ENCODE results near the gene CD46. TPM values are rescaled to one million over a fixed set of nuclear protein-coding genes. Genes with fewer than 3 reads are reported as not detected.
A peak's percentile ranks its signal among the peaks of the same experiment; 100 is the strongest.

CD46 gene
- total RNA-seq, 2 experiments from 2014 or later: 94.1 to 98.3 TPM

DNA sequence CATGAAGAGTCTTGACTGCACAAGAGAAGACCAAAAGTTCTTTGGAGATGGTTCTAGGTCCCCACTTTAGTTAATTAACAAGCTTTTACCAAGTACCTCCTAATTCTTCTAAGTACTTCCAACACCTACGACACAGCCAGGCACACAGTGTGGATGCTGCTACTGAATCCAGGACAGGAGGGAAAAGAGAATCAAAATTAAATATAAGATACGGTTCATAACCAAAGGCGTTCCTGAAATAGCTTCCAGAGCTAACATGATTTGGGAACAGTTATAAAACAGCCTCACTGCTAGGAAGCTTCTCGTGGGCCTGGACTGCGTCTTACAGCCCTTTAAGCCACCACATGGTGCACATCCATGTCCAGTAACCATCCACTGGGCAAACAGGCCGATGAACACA is 84.1 kb downstream of the CD46 start:
- Mint-ChIP-seq H3K27me3 (ENCODE audit: low read depth) (no peaks in the 10 kb centered on the region), H3K27ac (no peak overlapping the region), H3K36me3 (ENCODE audit: low read depth) (peaks cover 31% of the 10 kb centered on the region), H3K4me1 (ENCODE audit: low read depth) (peaks cover 74% of the 10 kb centered on the region), H3K4me3 (no peak overlapping the region), H3K9me3 (ENCODE audit: insufficient read depth) (no peaks in the 10 kb centered on the region)
- ChIA-PET POLR2A (interaction anchor here (2.2 kb wide), 1 partner anchor 10 kb away, joined by 7 read pairs; no protein-coding TSS in a partner anchor), CTCF (interaction anchor here (0.7 to 25.7 kb wide), 4 partner anchors 12 to 127 kb away, joined by 3 to 656 read pairs (median 56); no protein-coding TSS in a partner anchor)
- ATAC-seq (no peak), DNase-seq (no peak)

DNA sequence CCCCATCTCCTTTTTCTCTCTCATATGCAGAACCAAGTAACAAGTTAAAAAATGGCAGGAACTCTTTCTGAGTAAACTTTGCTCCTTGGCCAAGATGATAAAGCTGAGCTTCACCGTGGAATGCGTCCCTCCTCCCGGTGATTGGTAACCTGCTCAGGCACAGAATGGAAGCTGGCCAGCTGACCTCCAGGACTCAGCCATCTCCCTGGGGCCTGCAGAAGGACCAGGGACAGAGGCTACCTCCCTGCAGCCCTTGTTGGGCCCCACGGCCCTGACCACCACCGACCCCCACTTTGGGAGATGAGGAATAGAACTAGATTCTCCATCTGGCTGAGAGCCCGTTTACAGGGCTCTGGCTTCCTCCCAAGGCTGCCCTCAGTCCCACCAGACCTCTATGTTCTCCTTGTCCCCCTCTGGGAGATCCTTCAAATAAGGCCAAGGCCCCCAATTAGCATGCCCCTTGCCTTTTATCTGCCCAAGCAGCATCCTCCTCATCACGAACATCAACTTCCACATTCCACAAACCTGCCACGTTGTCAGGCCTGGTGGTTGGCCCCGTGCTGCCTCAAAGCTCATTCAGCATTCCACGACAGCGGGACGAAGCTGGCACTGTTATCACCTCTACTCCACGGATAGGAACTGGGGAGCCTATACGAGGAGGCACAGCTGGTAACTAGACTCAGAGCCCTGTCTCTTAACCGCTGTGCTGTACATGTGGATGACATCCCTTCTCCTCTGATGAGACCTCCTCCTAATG is 84.9 kb downstream of the CD46 start:
- Mint-ChIP-seq H3K4me3 (no peak overlapping the region), H3K9me3 (ENCODE audit: insufficient read depth) (no peaks in the 10 kb centered on the region), H3K36me3 (ENCODE audit: low read depth) (peaks cover 31% of the 10 kb centered on the region), H3K27ac (no peak overlapping the region), H3K4me1 (ENCODE audit: low read depth) (peaks cover 67% of the 10 kb centered on the region), H3K27me3 (ENCODE audit: low read depth) (no peaks in the 10 kb centered on the region)
- CTCF ChIA-PET: interaction anchor here (25.7 kb wide), 1 partner anchor 31 kb away, joined by 656 read pairs; no protein-coding TSS in a partner anchor
- DNase-seq: no peak
- POLR2A ChIA-PET: interaction anchor here (2.2 kb wide), 1 partner anchor 11 kb away, joined by 7 read pairs; no protein-coding TSS in a partner anchor
- no peak for ATAC-seq

DNA sequence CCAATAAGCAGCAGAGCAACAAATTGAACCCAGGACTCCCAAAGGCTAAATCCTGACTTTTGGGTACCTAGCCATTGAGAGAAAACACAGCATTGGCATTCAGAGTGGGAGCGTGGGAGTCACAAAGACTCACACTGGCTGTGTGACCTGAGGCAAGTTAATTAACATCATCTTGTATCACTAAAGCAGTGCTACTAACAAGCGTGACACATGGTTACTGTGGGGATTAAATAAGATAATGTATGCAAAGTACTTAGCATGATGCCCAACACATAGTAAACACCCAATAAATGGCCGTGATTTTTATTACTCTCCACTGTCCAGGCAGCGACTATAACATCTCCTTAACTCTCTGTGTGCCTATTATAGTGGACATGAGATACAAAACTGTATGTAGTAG is 85.8 kb downstream of the CD46 start:
- ChIA-PET CTCF (interaction anchor here (1.7 to 25.7 kb wide), 2 partner anchors 8 to 30 kb away, joined by 10 to 656 read pairs; no protein-coding TSS in a partner anchor), POLR2A (interaction anchor here (1.2 kb wide), 1 partner anchor 10 kb away, joined by 3 read pairs; no protein-coding TSS in a partner anchor)
- ATAC-seq: no peak

DNA sequence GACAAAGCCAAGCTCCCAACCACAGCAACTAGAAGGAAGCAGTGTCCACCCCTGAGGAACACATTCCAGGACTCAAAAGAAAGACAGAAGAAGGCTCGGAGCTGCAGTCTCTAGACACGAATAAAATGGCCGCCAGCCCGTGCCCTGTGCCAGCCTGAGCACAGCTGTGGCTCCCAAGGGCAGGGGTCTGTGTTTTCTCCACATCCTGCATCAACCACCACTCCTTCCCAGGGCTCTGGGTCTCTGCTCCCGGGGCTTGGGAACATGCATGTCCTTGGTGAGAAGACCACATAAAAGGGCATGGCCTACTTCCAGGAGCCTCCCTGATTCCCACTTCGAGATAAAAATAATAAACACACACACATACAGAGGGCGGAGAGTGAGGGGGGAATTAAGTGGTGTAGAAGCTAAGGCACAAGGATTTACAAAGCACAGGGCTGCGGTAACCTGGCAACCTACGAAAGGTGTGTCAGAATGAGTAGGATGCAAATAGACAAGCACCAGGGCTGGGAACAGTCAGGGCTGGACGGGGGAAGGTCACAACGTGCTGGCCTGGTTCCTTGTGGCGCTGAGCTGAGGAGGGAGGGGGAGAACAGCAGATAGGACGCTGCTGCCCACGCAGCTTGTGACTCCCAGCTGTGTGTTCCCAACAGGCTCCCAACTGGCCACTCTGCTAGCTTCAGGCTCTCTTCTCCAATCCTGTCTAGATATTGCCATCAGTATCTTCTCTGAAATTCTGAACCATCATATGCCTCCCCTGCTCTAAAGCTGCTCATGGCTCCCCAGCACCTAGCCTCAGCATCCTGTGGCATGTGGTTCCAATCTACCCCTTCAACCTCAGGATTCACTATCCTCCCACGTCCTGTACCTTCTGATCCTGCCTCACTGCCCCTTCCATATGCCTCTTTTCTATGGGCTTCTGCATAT is 86.6 kb downstream of the CD46 start:
- Mint-ChIP-seq H3K27me3 (ENCODE audit: low read depth) (no peaks in the 10 kb centered on the region), H3K27ac (peak overlapping the region; percentile 16), H3K9me3 (ENCODE audit: insufficient read depth) (no peaks in the 10 kb centered on the region), H3K4me1 (ENCODE audit: low read depth) (peaks cover 55% of the 10 kb centered on the region), H3K4me3 (no peak overlapping the region), H3K36me3 (ENCODE audit: low read depth) (peaks cover 27% of the 10 kb centered on the region)
- no peak for DNase-seq
- CTCF ChIA-PET: interaction anchor here (0.9 to 25.7 kb wide), 3 partner anchors 9 to 46 kb away, joined by 5 to 656 read pairs (median 10); no protein-coding TSS in a partner anchor
- POLR2A ChIA-PET: interaction anchor here (1.1 to 1.3 kb wide), 3 partner anchors 9 to 15 kb away, joined by 3 to 6 read pairs (median 4); no protein-coding TSS in a partner anchor
- ATAC-seq: peak; percentile 21

More for the DNA sequence above, 85.8 kb downstream of the CD46 start:
- H3K9me3 Mint-ChIP-seq (ENCODE audit: insufficient read depth): no peaks in the 10 kb centered on the region
- H3K4me3 Mint-ChIP-seq: no peak overlapping the region
- DNase-seq: no peak
- H3K27me3 Mint-ChIP-seq (ENCODE audit: low read depth): no peaks in the 10 kb centered on the region
- H3K36me3 Mint-ChIP-seq (ENCODE audit: low read depth): peaks cover 27% of the 10 kb centered on the region
- H3K4me1 Mint-ChIP-seq (ENCODE audit: low read depth): peaks cover 61% of the 10 kb centered on the region
- H3K27ac Mint-ChIP-seq: peak overlapping the region; percentile 6

DNA sequence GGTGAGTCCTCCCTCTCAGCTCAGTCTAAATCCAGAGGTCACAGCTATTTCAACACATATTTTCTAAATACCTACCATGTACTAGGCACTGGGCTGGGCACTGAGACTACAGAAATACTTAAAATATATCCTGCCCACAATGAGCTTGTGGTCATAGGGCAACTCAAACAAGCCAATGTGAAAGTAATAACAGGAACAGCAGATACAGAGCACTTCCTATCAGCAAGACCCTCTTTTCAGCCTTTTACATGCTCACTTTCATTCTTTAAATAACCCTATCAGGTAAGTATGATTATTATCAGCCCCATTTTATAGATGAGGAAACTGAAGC is 87.2 kb downstream of the CD46 start:
- no peak overlapping the region for H3K4me3 Mint-ChIP-seq

DNA sequence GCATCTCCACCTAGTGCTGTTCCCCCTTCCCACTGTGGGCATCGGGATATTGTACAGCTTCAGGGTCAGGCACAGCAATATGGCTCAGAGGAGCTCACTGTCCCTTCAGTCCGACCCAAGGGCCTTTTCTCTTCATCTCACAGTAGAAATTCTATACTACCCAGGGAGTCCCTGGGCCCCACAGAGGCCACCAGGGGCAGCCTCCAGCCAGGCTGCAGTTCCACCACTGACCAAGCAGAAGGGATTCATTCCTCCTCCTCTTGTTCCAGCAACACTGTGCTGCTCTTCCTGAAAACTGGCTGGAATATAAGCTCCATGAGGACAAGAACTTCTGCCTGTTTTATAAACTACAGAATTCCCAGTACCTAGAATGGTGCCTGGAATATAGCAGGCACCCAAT is 88.5 kb downstream of the CD46 start:
- Mint-ChIP-seq H3K9me3 (ENCODE audit: insufficient read depth) (no peaks in the 10 kb centered on the region), H3K27ac (no peak overlapping the region), H3K4me1 (ENCODE audit: low read depth) (peaks cover 45% of the 10 kb centered on the region), H3K4me3 (no peak overlapping the region), H3K27me3 (ENCODE audit: low read depth) (no peaks in the 10 kb centered on the region), H3K36me3 (ENCODE audit: low read depth) (peaks cover 32% of the 10 kb centered on the region)
- DNase-seq (no peak), ATAC-seq (no peak)
- POLR2A ChIA-PET: no interaction called here
- CTCF ChIA-PET: interaction anchor here (0.9 to 25.7 kb wide), 3 partner anchors 11 to 44 kb away, joined by 3 to 656 read pairs (median 3); no protein-coding TSS in a partner anchor

More for the DNA sequence above, 87.2 kb downstream of the CD46 start:
- Mint-ChIP-seq H3K4me1 (ENCODE audit: low read depth) (peaks cover 50% of the 10 kb centered on the region), H3K36me3 (ENCODE audit: low read depth) (peaks cover 29% of the 10 kb centered on the region), H3K9me3 (ENCODE audit: insufficient read depth) (no peaks in the 10 kb centered on the region), H3K27ac (peak overlapping the region; percentile 5), H3K27me3 (ENCODE audit: low read depth) (no peaks in the 10 kb centered on the region)
- ATAC-seq (no peak), DNase-seq (no peak)
- POLR2A ChIA-PET: interaction anchor here (1.1 to 1.3 kb wide), 2 partner anchors 13 to 15 kb away, joined by 4 to 6 read pairs; no protein-coding TSS in a partner anchor
- CTCF ChIA-PET: interaction anchor here (0.9 to 25.7 kb wide), 3 partner anchors 10 to 46 kb away, joined by 5 to 656 read pairs (median 10); no protein-coding TSS in a partner anchor

DNA sequence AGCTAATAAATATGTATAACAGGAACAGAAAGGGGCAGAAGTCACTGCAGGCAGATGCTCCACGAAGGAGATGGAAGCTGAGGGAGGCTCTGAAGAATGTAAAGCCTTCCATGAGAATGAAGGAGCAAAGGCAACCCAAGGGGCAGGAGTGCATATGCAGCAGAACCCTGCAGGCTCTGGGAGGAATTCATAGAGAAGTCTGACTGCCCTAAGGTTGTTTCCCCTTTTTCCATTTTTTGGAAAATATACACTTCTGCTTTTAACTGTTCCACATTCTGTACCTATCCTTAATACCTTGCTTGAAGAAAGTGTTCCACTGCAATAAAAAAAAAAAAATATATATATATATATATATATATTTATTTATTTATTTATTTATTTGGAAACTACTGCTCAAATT is 89.4 kb downstream of the CD46 start:
- ATAC-seq (no peak), DNase-seq (no peak)
- ChIA-PET CTCF (interaction anchor here (1.3 to 25.7 kb wide), 2 partner anchors 12 to 26 kb away, joined by 3 to 656 read pairs; no protein-coding TSS in a partner anchor), POLR2A (interaction anchor here (0.6 kb wide), 1 partner anchor 24 kb away, joined by 3 read pairs; no protein-coding TSS in a partner anchor)
- Mint-ChIP-seq H3K4me3 (no peak overlapping the region), H3K27ac (no peak overlapping the region), H3K9me3 (ENCODE audit: insufficient read depth) (no peaks in the 10 kb centered on the region), H3K27me3 (ENCODE audit: low read depth) (no peaks in the 10 kb centered on the region), H3K4me1 (ENCODE audit: low read depth) (peaks cover 41% of the 10 kb centered on the region), H3K36me3 (ENCODE audit: low read depth) (peaks cover 32% of the 10 kb centered on the region)

DNA sequence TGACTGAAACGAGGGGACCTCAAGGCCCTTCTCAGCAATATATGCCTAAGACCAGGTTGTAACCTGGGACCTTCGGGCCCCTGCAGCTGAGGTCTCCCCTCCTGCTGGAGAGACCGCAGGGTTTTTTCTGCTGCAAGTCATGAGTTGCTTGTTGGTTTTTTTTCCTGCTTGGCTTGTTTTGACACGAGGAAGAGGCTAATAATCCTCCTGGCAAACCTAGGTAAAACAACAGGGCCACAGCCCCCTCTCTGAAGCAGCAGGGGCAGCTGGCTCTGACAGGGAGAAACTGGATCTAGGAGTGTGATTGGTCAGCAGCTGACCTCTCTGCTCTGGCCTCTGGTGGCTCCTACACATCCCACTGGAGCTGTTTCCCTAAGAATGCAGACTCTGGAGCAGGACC is 90.0 kb downstream of the CD46 start:
- Mint-ChIP-seq H3K4me1 (ENCODE audit: low read depth) (peaks cover 38% of the 10 kb centered on the region), H3K27ac (no peak overlapping the region), H3K4me3 (no peak overlapping the region), H3K36me3 (ENCODE audit: low read depth) (peaks cover 29% of the 10 kb centered on the region), H3K27me3 (ENCODE audit: low read depth) (no peaks in the 10 kb centered on the region), H3K9me3 (ENCODE audit: insufficient read depth) (no peaks in the 10 kb centered on the region)
- DNase-seq (no peak), ATAC-seq (no peak)
- ChIA-PET POLR2A (interaction anchor here (1.4 kb wide), 1 partner anchor 11 kb away, joined by 4 read pairs; no protein-coding TSS in a partner anchor), CTCF (interaction anchor here (1.0 to 25.7 kb wide), 2 partner anchors 9 to 26 kb away, joined by 3 to 656 read pairs; no protein-coding TSS in a partner anchor)

DNA sequence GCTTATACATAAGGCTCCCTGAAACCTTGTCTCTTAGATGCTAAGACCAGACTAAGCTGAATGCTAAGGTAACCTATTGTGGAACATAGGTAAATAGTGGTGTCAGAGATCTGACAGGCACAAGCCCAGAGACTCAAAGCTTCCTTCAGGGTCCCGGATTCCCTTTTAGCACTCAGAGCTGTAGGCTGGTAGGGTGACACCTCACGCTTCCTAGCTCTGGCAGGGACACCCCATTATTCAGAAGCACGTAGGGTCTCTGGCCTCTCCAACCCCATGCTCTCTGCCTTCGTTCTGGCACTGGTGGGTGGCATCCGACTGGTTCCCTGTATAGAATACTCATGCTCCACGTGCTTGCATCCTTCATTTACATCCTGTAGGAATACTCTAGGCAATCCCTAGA is 90.7 kb downstream of the CD46 start:
- no peaks in the 10 kb centered on the region for H3K27me3 Mint-ChIP-seq (ENCODE audit: low read depth)
- ATAC-seq (no peak), DNase-seq (no peak)
- H3K9me3 Mint-ChIP-seq (ENCODE audit: insufficient read depth): no peaks in the 10 kb centered on the region
- H3K4me3 Mint-ChIP-seq: no peak overlapping the region
- H3K36me3 Mint-ChIP-seq (ENCODE audit: low read depth): peaks cover 25% of the 10 kb centered on the region
- H3K4me1 Mint-ChIP-seq (ENCODE audit: low read depth): peaks cover 36% of the 10 kb centered on the region
- POLR2A ChIA-PET: interaction anchor here (1.4 kb wide), 1 partner anchor 10 kb away, joined by 4 read pairs; no protein-coding TSS in a partner anchor
- no peak overlapping the region for H3K27ac Mint-ChIP-seq
- CTCF ChIA-PET: interaction anchor here (1.0 to 25.7 kb wide), 2 partner anchors 10 to 25 kb away, joined by 3 to 656 read pairs; no protein-coding TSS in a partner anchor

DNA sequence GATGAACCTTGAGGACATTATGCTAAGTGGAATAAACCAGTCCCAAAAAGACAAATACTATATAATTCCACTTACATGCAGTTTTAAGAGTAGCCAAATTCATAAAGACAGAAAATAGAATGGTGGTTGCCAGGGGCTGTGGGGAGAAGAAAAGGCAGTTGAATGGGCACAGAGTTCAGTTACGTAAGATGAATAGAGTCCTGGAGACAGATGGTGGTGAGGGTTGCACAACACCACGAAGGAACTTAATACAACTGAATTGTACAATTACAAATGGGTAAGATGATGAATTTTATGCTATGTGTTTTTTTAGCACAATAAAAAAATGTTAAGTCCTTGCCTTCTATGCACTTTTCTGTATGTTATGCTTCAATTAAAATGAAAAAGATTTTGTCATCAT is 92.5 kb downstream of the CD46 start:
- no peaks in the 10 kb centered on the region for H3K27me3 Mint-ChIP-seq (ENCODE audit: low read depth)
- H3K27ac Mint-ChIP-seq: no peak overlapping the region
- no peak for DNase-seq
- H3K4me3 Mint-ChIP-seq: no peak overlapping the region
- ChIA-PET POLR2A (no interaction called here), CTCF (no interaction called here)
- H3K36me3 Mint-ChIP-seq (ENCODE audit: low read depth): peaks cover 20% of the 10 kb centered on the region
- ATAC-seq: no peak
- no peaks in the 10 kb centered on the region for H3K9me3 Mint-ChIP-seq (ENCODE audit: insufficient read depth)
- peaks cover 35% of the 10 kb centered on the region for H3K4me1 Mint-ChIP-seq (ENCODE audit: low read depth)
